ENCODE results near the gene GALNTL6. TPM values are rescaled to one million over a fixed set of nuclear protein-coding genes. Genes with fewer than 3 reads are reported as not detected.

The GALNTL6 gene
- total RNA-seq, 1 donor from 2014 or later = 1.7 TPM

- Mint-ChIP-seq H3K27ac (no peak overlapping the region), H3K36me3 (no peaks in the 10 kb centered on the region), H3K9me3 (no peaks in the 10 kb centered on the region), H3K27me3 (no peaks in the 10 kb centered on the region), H3K4me1 (ENCODE audit: unreplicated experiment) (no peaks in the 10 kb centered on the region), H3K4me3 (no peak overlapping the region)
- DNase-seq (ENCODE audit: extremely low spot score, unreplicated experiment) = no peak
- TF ChIP-seq, protein P1, sequence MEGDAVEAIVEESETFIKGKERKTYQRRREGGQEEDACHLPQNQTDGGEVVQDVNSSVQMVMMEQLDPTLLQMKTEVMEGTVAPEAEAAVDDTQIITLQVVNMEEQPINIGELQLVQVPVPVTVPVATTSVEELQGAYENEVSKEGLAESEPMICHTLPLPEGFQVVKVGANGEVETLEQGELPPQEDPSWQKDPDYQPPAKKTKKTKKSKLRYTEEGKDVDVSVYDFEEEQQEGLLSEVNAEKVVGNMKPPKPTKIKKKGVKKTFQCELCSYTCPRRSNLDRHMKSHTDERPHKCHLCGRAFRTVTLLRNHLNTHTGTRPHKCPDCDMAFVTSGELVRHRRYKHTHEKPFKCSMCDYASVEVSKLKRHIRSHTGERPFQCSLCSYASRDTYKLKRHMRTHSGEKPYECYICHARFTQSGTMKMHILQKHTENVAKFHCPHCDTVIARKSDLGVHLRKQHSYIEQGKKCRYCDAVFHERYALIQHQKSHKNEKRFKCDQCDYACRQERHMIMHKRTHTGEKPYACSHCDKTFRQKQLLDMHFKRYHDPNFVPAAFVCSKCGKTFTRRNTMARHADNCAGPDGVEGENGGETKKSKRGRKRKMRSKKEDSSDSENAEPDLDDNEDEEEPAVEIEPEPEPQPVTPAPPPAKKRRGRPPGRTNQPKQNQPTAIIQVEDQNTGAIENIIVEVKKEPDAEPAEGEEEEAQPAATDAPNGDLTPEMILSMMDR (conservative IDR thresholded peaks at IDR 0.05) = no peak
These were observed 577.1 kb downstream of the GALNTL6 start for GRCh38 chr4:172390331-172390730.

DNA sequence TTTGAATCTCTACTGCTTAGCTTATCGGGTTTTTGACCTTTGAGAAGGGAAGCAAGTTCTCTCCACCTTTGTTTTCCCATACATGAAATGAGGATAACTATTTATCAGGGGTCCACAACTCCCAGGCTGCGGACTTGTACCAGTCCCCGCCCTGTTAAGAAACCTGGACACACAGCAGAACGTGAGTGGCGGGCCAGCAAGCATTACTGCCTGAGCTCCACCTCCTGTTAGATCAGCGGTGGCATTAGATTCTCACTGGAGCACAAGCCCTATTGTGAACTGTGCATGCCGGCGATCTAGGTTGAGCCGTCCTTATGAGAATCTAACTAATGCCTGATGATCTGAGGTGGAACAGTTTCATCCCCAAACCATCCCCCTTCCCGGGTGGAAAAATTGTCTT is 579.5 kb downstream of the GALNTL6 start:
- Mint-ChIP-seq H3K27ac (no peak overlapping the region), H3K27me3 (no peaks in the 10 kb centered on the region), H3K36me3 (no peaks in the 10 kb centered on the region), H3K4me3 (no peak overlapping the region), H3K9me3 (no peaks in the 10 kb centered on the region), H3K4me1 (ENCODE audit: unreplicated experiment) (no peaks in the 10 kb centered on the region)
- DNase-seq (ENCODE audit: extremely low spot score, unreplicated experiment) = no peak
- TF ChIP-seq, protein P1 (conservative IDR thresholded peaks at IDR 0.05) = no peak

- DNase-seq (ENCODE audit: extremely low spot score, unreplicated experiment) = no peak
- H3K9me3 Mint-ChIP-seq = no peaks in the 10 kb centered on the region
- no peak overlapping the region for H3K4me3 Mint-ChIP-seq
- no peaks in the 10 kb centered on the region for H3K36me3 Mint-ChIP-seq
- H3K27me3 Mint-ChIP-seq = no peaks in the 10 kb centered on the region
- H3K4me1 Mint-ChIP-seq (ENCODE audit: unreplicated experiment) = no peaks in the 10 kb centered on the region
- TF ChIP-seq, protein P1 (conservative IDR thresholded peaks at IDR 0.05) = no peak
- H3K27ac Mint-ChIP-seq = no peak overlapping the region
These were observed 580.0 kb downstream of the GALNTL6 start for GRCh38 chr4:172393220-172393619.

DNA sequence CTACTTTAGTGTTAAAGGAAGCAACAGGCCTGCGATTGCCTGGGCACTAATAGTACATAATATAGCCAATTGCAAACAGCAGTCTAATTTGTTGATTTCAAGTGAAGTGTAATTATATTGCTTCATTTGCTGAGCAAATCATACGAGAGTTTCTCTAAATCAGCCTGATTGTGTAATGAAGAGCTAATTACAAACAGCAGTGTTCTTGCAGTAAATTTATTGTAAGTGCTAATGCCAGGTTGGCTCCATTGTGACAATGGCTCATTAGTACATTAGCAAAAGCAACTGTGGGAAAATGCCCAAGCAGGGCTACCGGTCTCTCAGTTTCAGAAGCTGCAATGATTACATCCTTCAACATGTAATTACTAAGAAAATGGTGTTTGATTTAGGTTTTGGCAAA is 591.5 kb downstream of the GALNTL6 start:
- no peak overlapping the region for H3K27ac Mint-ChIP-seq
- no peak for DNase-seq (ENCODE audit: extremely low spot score, unreplicated experiment)
- TF ChIP-seq, protein P1 (conservative IDR thresholded peaks at IDR 0.05) = no peak
- H3K4me1 Mint-ChIP-seq (ENCODE audit: unreplicated experiment) = peaks cover 4% of the 10 kb centered on the region
- no peaks in the 10 kb centered on the region for H3K27me3 Mint-ChIP-seq
- no peaks in the 10 kb centered on the region for H3K36me3 Mint-ChIP-seq
- H3K4me3 Mint-ChIP-seq = no peak overlapping the region
- H3K9me3 Mint-ChIP-seq = no peaks in the 10 kb centered on the region

DNA sequence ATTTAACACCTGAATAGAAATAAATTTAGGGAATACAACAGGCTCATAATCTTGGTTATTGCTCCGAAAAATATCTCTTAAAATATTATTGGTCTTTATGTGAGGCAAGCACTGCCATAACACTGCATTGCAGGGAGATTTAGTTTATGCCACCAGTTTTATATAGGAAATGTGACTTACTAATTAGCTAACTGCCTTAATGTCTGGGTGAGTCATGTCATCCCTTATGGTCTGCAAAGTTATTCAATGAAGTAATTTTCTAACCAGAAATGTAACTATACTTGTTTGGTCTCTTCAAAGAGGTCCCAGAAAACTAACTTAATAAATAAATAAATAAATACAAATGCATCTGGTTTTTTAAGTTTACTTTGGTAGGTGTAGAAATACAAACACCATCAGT is 597.2 kb downstream of the GALNTL6 start:
- H3K4me1 Mint-ChIP-seq (ENCODE audit: unreplicated experiment) = peaks cover 8% of the 10 kb centered on the region
- DNase-seq (ENCODE audit: extremely low spot score, unreplicated experiment) = no peak
- H3K36me3 Mint-ChIP-seq = no peaks in the 10 kb centered on the region
- H3K27me3 Mint-ChIP-seq = no peaks in the 10 kb centered on the region
- no peak overlapping the region for H3K27ac Mint-ChIP-seq
- H3K9me3 Mint-ChIP-seq = no peaks in the 10 kb centered on the region
- TF ChIP-seq, protein P1 (conservative IDR thresholded peaks at IDR 0.05) = no peak
- no peak overlapping the region for H3K4me3 Mint-ChIP-seq

- H3K27me3 Mint-ChIP-seq = no peaks in the 10 kb centered on the region
These were observed 597.9 kb downstream of the GALNTL6 start for GRCh38 chr4:172411149-172411548.

More at GRCh38 chr4:172411149-172411548, 597.9 kb downstream of the GALNTL6 start:
- H3K4me3 Mint-ChIP-seq = no peak overlapping the region
- DNase-seq (ENCODE audit: extremely low spot score, unreplicated experiment) = no peak
- H3K27ac Mint-ChIP-seq = no peak overlapping the region
- no peaks in the 10 kb centered on the region for H3K9me3 Mint-ChIP-seq
- no peaks in the 10 kb centered on the region for H3K36me3 Mint-ChIP-seq
- TF ChIP-seq, protein P1 (conservative IDR thresholded peaks at IDR 0.05) = no peak
- H3K4me1 Mint-ChIP-seq (ENCODE audit: unreplicated experiment) = peaks cover 8% of the 10 kb centered on the region
